ENCODE measurements around the gene HSD17B2.

DNA sequence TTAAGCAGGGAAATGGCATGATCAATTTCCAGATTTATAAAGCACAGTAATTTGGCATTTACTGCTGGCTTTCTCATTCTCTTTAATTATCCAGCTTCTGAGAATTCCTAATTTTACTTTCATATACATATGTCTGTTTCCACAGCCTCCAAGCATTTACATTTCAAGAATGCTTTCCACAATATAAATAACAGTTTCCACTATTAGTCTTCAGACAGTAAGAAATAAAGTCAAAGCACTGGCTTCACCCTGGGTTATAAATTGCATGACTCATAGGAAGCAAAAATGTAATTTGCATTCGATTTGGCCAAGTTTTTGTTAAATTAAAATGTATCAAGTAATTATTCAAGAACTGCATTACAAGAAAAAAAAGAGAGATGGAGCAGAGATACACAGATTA lies 81.5 kb downstream of the HSD17B2 start:
- no peak for TF ChIP-seq NFRKB (IDR thresholded peaks at IDR 0.05)
- TF ChIP-seq BHLHE40 (IDR thresholded peaks at IDR 0.05; ENCODE audit: borderline replicate concordance) = no peak
- TF ChIP-seq FOXM1 (IDR thresholded peaks at IDR 0.05; ENCODE audit: borderline replicate concordance) = no peak
- TF ChIP-seq, protein P1, sequence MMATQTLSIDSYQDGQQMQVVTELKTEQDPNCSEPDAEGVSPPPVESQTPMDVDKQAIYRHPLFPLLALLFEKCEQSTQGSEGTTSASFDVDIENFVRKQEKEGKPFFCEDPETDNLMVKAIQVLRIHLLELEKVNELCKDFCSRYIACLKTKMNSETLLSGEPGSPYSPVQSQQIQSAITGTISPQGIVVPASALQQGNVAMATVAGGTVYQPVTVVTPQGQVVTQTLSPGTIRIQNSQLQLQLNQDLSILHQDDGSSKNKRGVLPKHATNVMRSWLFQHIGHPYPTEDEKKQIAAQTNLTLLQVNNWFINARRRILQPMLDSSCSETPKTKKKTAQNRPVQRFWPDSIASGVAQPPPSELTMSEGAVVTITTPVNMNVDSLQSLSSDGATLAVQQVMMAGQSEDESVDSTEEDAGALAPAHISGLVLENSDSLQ (IDR thresholded peaks at IDR 0.05) = no peak
- TF ChIP-seq ELF4 (IDR thresholded peaks at IDR 0.05) = no peak
- no peak for TF ChIP-seq L3MBTL2 (conservative IDR thresholded peaks at IDR 0.05)
- TF ChIP-seq HDGF (IDR thresholded peaks at IDR 0.05; ENCODE audit: borderline replicate concordance) = no peak
- no peak for TF ChIP-seq LEF1 (IDR thresholded peaks at IDR 0.05; ENCODE audit: borderline replicate concordance)
- no peak for TF ChIP-seq SUZ12 (IDR thresholded peaks at IDR 0.05)
- no peak for TF ChIP-seq ZNF384 (IDR thresholded peaks at IDR 0.05)
